PFSK-1 (cell line): ENCODE measurements around the gene TIMP3.

Experiments used
- POLR2AphosphoS5 ChIP-seq: IDR thresholded peaks from 2 replicates; pipeline ENCODE4 v1.6.1; 2012; ENCODE audit warnings: low read depth, mild to moderate bottlenecking, control low read depth, low read length, moderate library complexity
- REST ChIP-seq, 2 experiments: IDR thresholded peaks; 2 replicates each; pipeline versions ENCODE4 v1.6.1 to v1.8.0; 2011 to 2012; ENCODE audit warnings: low read depth in 2 of 2, low read length in 2 of 2, control low read depth in 1 of 2, inconsistent platforms in 1 of 2, mild to moderate bottlenecking in 1 of 2, moderate library complexity in 1 of 2; ENCODE audit not compliant: insufficient read depth in 1 of 2

GRCh38 chr22:32818446-32819115 lies 17.1 kb downstream of the TIMP3 start:
- TF ChIP-seq POLR2AphosphoS5 (no peak), REST (IDR thresholded peaks at IDR 0.05; ENCODE audit: insufficient read depth in 1 of 2, low read depth in 2 of 2, low read length in 2 of 2) (no peak)
